Esophagus muscularis mucosa (tissue), 4 donors: ENCODE measurements around the gene PCDH12. TPM values are rescaled to one million over a fixed set of nuclear protein-coding genes. Genes with fewer than 3 reads are reported as not detected.

Source experiments
- DNase-seq: peaks from one replicate; pipeline ENCODE4 v3.0.0-alpha.2; 2017; ENCODE audit errors: extremely low spot score
- H3K27ac ChIP-seq, 4 donors: fragments of 200-600 bp; sonication (generic); replicated peaks in 1 of 4; 1 replicate in 3 of 4; 2 replicates in 1 of 4; pipeline ENCODE4 v1.5.1; 2016 to 2019; ENCODE audit warnings: mild to moderate bottlenecking in 1 of 4
- H3K27me3 ChIP-seq, 4 donors: fragments of 200-600 bp; sonication (generic); one replicate each; pipeline versions ENCODE4 v1.5.1 to v1.6.0; 2016 to 2019
- H3K36me3 ChIP-seq, 4 donors: fragments of 200-600 bp; sonication (generic); one replicate each; pipeline ENCODE4 v1.5.1; 2016 to 2019
- H3K4me1 ChIP-seq, 4 donors: fragments of 200-600 bp; sonication (generic); one replicate each; pipeline ENCODE4 v1.5.1; 2016 to 2019
- H3K4me3 ChIP-seq, 4 donors: fragments of 200-600 bp; sonication (generic); 1 replicate in 2 of 4; 2 replicates in 2 of 4; pipeline ENCODE4 v1.5.1; 2016 to 2019; ENCODE audit warnings: mild to moderate bottlenecking in 4 of 4, moderate library complexity in 1 of 4
- H3K9me3 ChIP-seq, 4 donors: fragments of 200-600 bp; sonication (generic); 1 replicate in 3 of 4; 2 replicates in 1 of 4; pipeline ENCODE4 v1.5.1; 2016 to 2019
- EP300 ChIP-seq: sonication (generic); formaldehyde crosslinking; IDR thresholded peaks from one replicate; pipeline ENCODE4 v1.6.1; 2017; ENCODE audit warnings: antibody characterized with exemption
- POLR2A ChIP-seq: fragments of 450-650 bp; IDR thresholded peaks from one replicate; pipeline ENCODE4 v1.6.1; 2017; ENCODE audit warnings: antibody characterized with exemption, moderate library complexity, mild to moderate bottlenecking, low read depth
- POLR2AphosphoS5 ChIP-seq, 2 donors: sonication (generic); formaldehyde crosslinking; IDR thresholded peaks; one replicate each; pipeline ENCODE4 v1.6.1; 2017; ENCODE audit warnings: antibody characterized with exemption in 2 of 2
- WGBS: methylation state at CpG from one replicate; pipeline ENCODE4 v1.1.5; 2018; 5-methylcytosine and 5-hydroxymethylcytosine counted together
- intact Hi-C: fragments of 100-400 bp; cut with DNase I; formaldehyde crosslinking; loops from one replicate; pipeline ENCODE4 v1.15.1; 2023
- total RNA-seq, 4 donors: library from RNA; depleted of rRNA; stranded (reverse); fragments of >200 nt; gene quantifications; one replicate each; pipeline versions ENCODE4 v1.1.0 to v1.2.1, GENCODE V29; 2016
- TF ChIP-seq, protein P1 (sequence below), 3 experiments: fragments of 200-600 bp in 2 of 3; fragments of 450-650 bp in 1 of 3; sonication (generic) in 2 of 3; IDR thresholded peaks; one replicate each; pipeline ENCODE4 v1.5.1; 2017 to 2019; ENCODE audit warnings: antibody characterized with exemption in 3 of 3, mild to moderate bottlenecking in 2 of 3, moderate library complexity in 1 of 3

The PCDH12 gene
- 1 to 10 TPM; 1.2 to 6.7 (median 3.5) TPM for total RNA-seq

DNA sequence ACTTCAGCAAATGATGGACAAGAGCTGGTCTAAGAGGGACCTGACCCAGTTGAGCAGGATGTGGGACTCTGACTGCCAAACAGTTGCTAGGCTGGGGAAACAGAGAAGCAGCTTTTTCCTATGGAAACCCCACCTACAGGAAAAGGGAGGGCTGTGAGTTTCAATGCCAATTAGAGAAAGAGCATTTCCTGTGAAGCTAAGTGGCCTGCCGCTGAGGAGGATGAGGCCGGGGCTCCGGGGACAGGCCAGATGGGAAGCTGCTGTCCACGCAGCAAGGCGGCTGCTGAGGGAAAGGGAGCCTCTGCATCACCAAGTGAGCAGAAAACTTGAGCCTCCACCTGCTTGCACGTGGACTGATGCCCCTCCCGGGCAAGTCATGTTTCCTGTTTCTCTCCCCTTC lies at the start of gene PCDH12:
TSS of gene PCDH12 (minus strand) at position 90 of the 400 bp plus-strand sequence. CDS start 351 bp downstream, outside the sequence.
- Histone ChIP-seq H3K36me3 (peaks cover 0 to 7% (median 3%) of the 10 kb centered on the region in 4 donors), H3K9me3 (no peaks in the 10 kb centered on the region), H3K27me3 (peaks cover 0 to 11% (median 0%) of the 10 kb centered on the region in 4 donors), H3K27ac (peak within 1 kb of the TSS; percentile 3 to 66 (median 60)), H3K4me3 (peak within 1 kb of the TSS; percentile 25 to 40 (median 26)), H3K4me1 (peaks cover 29 to 60% (median 45%) of the 10 kb centered on the region in 4 donors)
- TF ChIP-seq POLR2AphosphoS5 (IDR thresholded peaks at IDR 0.05), result peak in 1 of 2 donors; percentile 31
- TF ChIP-seq, protein P1, sequence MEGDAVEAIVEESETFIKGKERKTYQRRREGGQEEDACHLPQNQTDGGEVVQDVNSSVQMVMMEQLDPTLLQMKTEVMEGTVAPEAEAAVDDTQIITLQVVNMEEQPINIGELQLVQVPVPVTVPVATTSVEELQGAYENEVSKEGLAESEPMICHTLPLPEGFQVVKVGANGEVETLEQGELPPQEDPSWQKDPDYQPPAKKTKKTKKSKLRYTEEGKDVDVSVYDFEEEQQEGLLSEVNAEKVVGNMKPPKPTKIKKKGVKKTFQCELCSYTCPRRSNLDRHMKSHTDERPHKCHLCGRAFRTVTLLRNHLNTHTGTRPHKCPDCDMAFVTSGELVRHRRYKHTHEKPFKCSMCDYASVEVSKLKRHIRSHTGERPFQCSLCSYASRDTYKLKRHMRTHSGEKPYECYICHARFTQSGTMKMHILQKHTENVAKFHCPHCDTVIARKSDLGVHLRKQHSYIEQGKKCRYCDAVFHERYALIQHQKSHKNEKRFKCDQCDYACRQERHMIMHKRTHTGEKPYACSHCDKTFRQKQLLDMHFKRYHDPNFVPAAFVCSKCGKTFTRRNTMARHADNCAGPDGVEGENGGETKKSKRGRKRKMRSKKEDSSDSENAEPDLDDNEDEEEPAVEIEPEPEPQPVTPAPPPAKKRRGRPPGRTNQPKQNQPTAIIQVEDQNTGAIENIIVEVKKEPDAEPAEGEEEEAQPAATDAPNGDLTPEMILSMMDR (IDR thresholded peaks at IDR 0.05), result no peak
- intact Hi-C loops, result no loop called here
- no peak for DNase-seq
- 27% methylated on average over 7 of the region's 7 CpGs for whole genome bisulfite sequencing

DNA sequence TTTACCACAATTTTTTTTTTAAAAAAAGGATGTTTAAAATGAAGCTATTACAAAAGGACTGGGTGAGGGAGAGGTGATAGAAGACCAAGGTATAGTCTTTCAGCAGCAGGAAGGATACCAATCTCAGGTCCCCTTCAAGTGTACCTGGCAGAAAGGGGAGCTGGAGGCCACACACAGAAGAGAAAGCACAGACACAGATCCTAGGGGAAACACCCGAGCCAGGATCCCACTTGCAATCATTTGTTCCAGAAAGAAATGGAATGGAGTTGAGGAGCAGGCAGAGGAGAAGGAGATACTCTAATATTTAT lies 49.2 kb upstream of the PCDH12 start:
- intact Hi-C loops, result no loop called here
- H3K27ac ChIP-seq, result no peak overlapping the region
- no peaks in the 10 kb centered on the region for H3K27me3 ChIP-seq
- TF ChIP-seq, protein P1 (IDR thresholded peaks at IDR 0.05), result no peak
- TF ChIP-seq POLR2AphosphoS5 (IDR thresholded peaks at IDR 0.05) (no peak), POLR2A (no peak), EP300 (no peak)
- peaks cover 0 to 13% (median 8%) of the 10 kb centered on the region in 4 donors for H3K4me1 ChIP-seq
- WGBS, result 85% methylated on average over 1 of the region's 1 CpG
- peaks cover 15 to 72% (median 53%) of the 10 kb centered on the region in 4 donors for H3K36me3 ChIP-seq
- no peaks in the 10 kb centered on the region for H3K9me3 ChIP-seq
- H3K4me3 ChIP-seq, result no peak overlapping the region
- DNase-seq, result no peak

DNA sequence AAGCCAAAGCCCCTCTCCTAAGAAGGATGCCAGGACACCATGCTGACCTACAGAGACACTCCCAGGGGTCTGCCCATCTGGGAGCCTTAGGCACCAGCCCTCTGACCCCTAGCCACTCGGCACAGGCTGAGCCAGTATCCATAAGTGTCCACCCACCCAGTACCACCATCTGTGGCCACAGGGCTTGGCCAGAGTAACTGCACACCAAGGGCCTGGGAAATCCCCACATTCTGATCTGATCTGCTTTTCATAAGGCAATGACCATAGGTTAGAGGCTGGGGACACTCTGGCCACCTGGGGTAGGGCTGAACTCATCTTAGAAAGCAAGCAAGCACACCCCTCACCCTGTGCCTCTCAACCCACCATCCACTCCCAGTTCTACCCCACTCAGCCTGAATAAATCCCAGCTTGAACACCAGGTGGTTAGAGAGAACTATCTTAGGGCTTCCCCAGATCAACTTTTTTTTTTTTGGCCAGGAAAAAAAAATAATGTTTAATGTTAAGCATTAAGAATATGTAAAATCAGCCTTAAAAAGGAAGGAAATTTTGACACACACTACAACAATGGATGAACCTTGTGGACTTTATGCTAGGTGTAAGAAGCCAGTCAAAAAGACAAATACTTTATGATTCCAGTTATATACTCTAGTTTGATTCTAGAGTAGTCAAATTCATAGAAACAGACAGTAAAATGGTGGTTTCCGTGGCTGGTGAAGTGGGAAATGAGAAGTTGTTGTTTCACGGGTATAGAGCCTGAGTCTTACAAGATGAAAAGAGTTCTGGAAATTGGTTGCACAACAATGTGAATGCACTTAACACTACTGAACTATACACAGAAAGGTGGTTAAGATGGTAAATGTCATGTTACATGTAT lies 48.6 kb upstream of the PCDH12 start:
- no peak for DNase-seq
- TF ChIP-seq, protein P1 (IDR thresholded peaks at IDR 0.05), result no peak
- no peak for TF ChIP-seq POLR2A
- TF ChIP-seq EP300, result no peak
- no peak for TF ChIP-seq POLR2AphosphoS5 (IDR thresholded peaks at IDR 0.05)
- intact Hi-C loops, result no loop called here
- H3K4me1 ChIP-seq, result peaks cover 0 to 7% (median 2%) of the 10 kb centered on the region in 4 donors
- 77% methylated on average over 2 of the region's 3 CpGs for WGBS
- H3K27me3 ChIP-seq, result no peaks in the 10 kb centered on the region
- H3K27ac ChIP-seq, result no peak overlapping the region
- no peaks in the 10 kb centered on the region for H3K9me3 ChIP-seq
- peaks cover 15 to 78% (median 59%) of the 10 kb centered on the region in 4 donors for H3K36me3 ChIP-seq
- no peak overlapping the region for H3K4me3 ChIP-seq

DNA sequence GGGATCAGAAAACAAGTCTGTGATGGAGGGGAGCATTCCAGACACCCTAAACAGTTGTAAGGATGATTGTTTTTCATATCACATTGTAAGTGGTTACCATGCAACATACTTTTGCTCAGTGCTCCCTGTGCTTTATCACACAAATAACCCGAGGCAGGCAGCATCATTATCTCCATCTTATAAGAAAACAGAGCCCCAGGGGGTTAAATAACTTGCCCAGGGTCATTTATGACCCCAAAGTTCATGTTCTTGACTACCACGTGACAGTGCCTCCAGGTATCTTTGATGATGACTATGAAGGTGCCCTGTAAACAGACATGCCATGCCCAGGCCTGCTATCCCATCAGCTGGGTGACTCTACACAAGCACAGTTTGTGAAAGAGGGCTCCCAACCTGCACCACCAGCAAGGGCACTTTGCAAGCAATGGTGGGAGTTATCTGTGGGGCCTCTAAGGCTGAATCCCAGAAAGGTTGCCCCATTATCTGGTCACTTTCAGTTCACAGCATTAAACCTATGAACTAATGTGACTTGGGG lies 45.3 kb upstream of the PCDH12 start:
- DNase-seq, result no peak
- H3K9me3 ChIP-seq, result no peaks in the 10 kb centered on the region
- TF ChIP-seq, protein P1 (IDR thresholded peaks at IDR 0.05), result no peak
- TF ChIP-seq EP300 (no peak), POLR2A (no peak), POLR2AphosphoS5 (IDR thresholded peaks at IDR 0.05) (no peak)
- peaks cover 15 to 92% (median 81%) of the 10 kb centered on the region in 4 donors for H3K36me3 ChIP-seq
- no peak overlapping the region for H3K4me3 ChIP-seq
- no peak overlapping the region for H3K27ac ChIP-seq
- intact Hi-C loops, result loop anchor here (5.0 kb wide), 1 partner anchor 139 kb away; no protein-coding TSS in a partner anchor
- no peaks in the 10 kb centered on the region for H3K4me1 ChIP-seq
- WGBS, result 74% methylated on average over 2 of the region's 2 CpGs
- H3K27me3 ChIP-seq, result no peaks in the 10 kb centered on the region
